SK-N-SH treated with all-trans-retinoic acid at 6 μM for 48 hours (cell line): ENCODE results near the gene MADD.

ENCODE experiments used
- ATAC-seq: fragments of 200-7000 bp; cut with Tn5 transposase; 3 replicates; pipeline ENCODE4 v1.9.1; 2020; ENCODE audit warnings: mild to moderate bottlenecking, moderate library complexity
- ARNTL ChIP-seq: fragments of 450-650 bp; formaldehyde crosslinking; IDR thresholded peaks from 2 replicates; pipeline ENCODE4 v1.5.0; 2020; ENCODE audit warnings: low read depth, mild to moderate bottlenecking, moderate library complexity, borderline replicate concordance
- BACH2 ChIP-seq: fragments of 250-450 bp; sonication (Bioruptor Pico); IDR thresholded peaks from 2 replicates; pipeline ENCODE4 v1.9.0; 2021; ENCODE audit warnings: mild to moderate bottlenecking, borderline replicate concordance
- CSDC2 ChIP-seq: fragments of 250-450 bp; sonication (Bioruptor Pico); IDR thresholded peaks from 2 replicates; pipeline ENCODE4 v1.5.0; 2020; ENCODE audit warnings: mild to moderate bottlenecking, moderate library complexity
- ESRRG ChIP-seq: fragments of 250-450 bp; sonication (Bioruptor Pico); IDR thresholded peaks from 2 replicates; pipeline ENCODE4 v1.6.1; 2021; ENCODE audit warnings: mild to moderate bottlenecking
- GLIS3 ChIP-seq: fragments of 250-450 bp; sonication (Bioruptor Pico); IDR thresholded peaks from 2 replicates; pipeline ENCODE4 v1.5.0; 2020; ENCODE audit warnings: mild to moderate bottlenecking, moderate library complexity
- ISL1 ChIP-seq: fragments of 250-450 bp; sonication (Bioruptor Pico); IDR thresholded peaks from 2 replicates; pipeline ENCODE4 v2.1.2; 2022; ENCODE audit warnings: mild to moderate bottlenecking, moderate library complexity
- OSR1 ChIP-seq: fragments of 250-450 bp; sonication (Bioruptor Pico); IDR thresholded peaks from 2 replicates; pipeline ENCODE4 v1.8.0; 2022; ENCODE audit warnings: moderate library complexity, mild to moderate bottlenecking, inconsistent platforms
- PATZ1 ChIP-seq: fragments of 250-450 bp; sonication (Bioruptor Pico); IDR thresholded peaks from 2 replicates; pipeline ENCODE4 v1.8.0; 2020; ENCODE audit warnings: mild to moderate bottlenecking, moderate library complexity, borderline replicate concordance
- PPARA ChIP-seq: fragments of 250-450 bp; sonication (Bioruptor Pico); IDR thresholded peaks from 2 replicates; pipeline ENCODE4 v1.5.0; 2020; ENCODE audit warnings: mild to moderate bottlenecking, borderline replicate concordance
- RARB ChIP-seq: fragments of 250-450 bp; sonication (Bioruptor Pico); IDR thresholded peaks from 2 replicates; pipeline ENCODE4 v1.8.0; 2021; ENCODE audit warnings: mild to moderate bottlenecking, moderate library complexity
- SNAI2 ChIP-seq: fragments of 250-450 bp; sonication (Bioruptor Pico); IDR thresholded peaks from 2 replicates; pipeline ENCODE4 v1.5.0; 2020; ENCODE audit warnings: mild to moderate bottlenecking, moderate library complexity
- TOX ChIP-seq: fragments of 250-450 bp; sonication (Bioruptor Pico); IDR thresholded peaks from 2 replicates; pipeline ENCODE4 v1.8.0; 2021; ENCODE audit warnings: mild to moderate bottlenecking, moderate library complexity, borderline replicate concordance
- TSHZ2 ChIP-seq: fragments of 250-450 bp; sonication (Bioruptor Pico); IDR thresholded peaks from 2 replicates; pipeline ENCODE4 v1.5.0; 2020; ENCODE audit warnings: mild to moderate bottlenecking, moderate library complexity
- ZFP3 ChIP-seq: fragments of 250-450 bp; sonication (Bioruptor Pico); IDR thresholded peaks from 2 replicates; pipeline ENCODE4 v1.5.0; 2020; ENCODE audit warnings: mild to moderate bottlenecking, moderate library complexity
- ZFP30 ChIP-seq: fragments of 450-650 bp; formaldehyde crosslinking; IDR thresholded peaks from 2 replicates; pipeline ENCODE4 v1.5.0; 2022; ENCODE audit warnings: mild to moderate bottlenecking, moderate library complexity
- ZNF565 ChIP-seq: fragments of 450-650 bp; formaldehyde crosslinking; conservative IDR thresholded peaks from 2 replicates; pipeline ENCODE4 v1.5.0; 2020; ENCODE audit warnings: low read depth, mild to moderate bottlenecking, moderate library complexity
- ZNF70 ChIP-seq: fragments of 450-650 bp; formaldehyde crosslinking; IDR thresholded peaks from 2 replicates; pipeline ENCODE4 v1.5.0; 2020; ENCODE audit warnings: mild to moderate bottlenecking, moderate library complexity
- TF ChIP-seq, protein P1 (sequence below): fragments of 250-450 bp; sonication (Bioruptor Pico); IDR thresholded peaks from 2 replicates; pipeline ENCODE4 v1.8.0; 2021; ENCODE audit warnings: low read depth, mild to moderate bottlenecking, moderate library complexity, borderline replicate concordance
- TF ChIP-seq, protein P2 (sequence below): fragments of 250-450 bp; sonication (Bioruptor Pico); IDR thresholded peaks from 2 replicates; pipeline ENCODE4 v1.5.1; 2021; ENCODE audit warnings: mild to moderate bottlenecking, moderate library complexity

The MADD gene

DNA sequence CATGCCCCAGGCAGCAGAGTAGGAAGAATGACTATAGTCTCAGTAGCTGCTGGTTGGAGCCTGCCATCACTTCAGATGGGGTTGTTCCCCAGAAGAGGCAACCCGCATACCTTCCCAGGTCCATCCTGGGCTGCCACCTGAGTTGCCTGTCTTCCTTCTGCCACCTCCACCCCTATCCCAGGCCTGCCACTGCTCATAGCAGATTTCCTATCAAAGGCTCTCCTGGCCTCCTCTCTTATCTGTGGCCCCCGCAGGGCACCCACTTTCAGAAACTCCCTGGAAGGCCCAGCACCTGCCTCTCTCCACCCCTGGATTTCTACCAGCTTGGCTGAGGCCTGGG, 12.8 kb upstream of the MADD start:
- no peak for ATAC-seq
- no peak for TF ChIP-seq ISL1 (CRISPR knock-in tag)
- TF ChIP-seq ZNF70 (CRISPR knock-in tag): no peak
- no peak for TF ChIP-seq TSHZ2 (CRISPR knock-in tag)
- no peak for TF ChIP-seq PATZ1 (CRISPR knock-in tag)
- TF ChIP-seq ZNF565 (CRISPR knock-in tag): no peak
- TF ChIP-seq PPARA (CRISPR knock-in tag): no peak
- TF ChIP-seq, protein P1, sequence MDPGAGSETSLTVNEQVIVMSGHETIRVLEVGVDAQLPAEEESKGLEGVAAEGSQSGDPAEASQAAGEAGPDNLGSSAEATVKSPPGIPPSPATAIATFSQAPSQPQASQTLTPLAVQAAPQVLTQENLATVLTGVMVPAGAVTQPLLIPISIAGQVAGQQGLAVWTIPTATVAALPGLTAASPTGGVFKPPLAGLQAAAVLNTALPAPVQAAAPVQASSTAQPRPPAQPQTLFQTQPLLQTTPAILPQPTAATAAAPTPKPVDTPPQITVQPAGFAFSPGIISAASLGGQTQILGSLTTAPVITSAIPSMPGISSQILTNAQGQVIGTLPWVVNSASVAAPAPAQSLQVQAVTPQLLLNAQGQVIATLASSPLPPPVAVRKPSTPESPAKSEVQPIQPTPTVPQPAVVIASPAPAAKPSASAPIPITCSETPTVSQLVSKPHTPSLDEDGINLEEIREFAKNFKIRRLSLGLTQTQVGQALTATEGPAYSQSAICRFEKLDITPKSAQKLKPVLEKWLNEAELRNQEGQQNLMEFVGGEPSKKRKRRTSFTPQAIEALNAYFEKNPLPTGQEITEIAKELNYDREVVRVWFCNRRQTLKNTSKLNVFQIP (CRISPR knock-in tag): no peak
- TF ChIP-seq OSR1: no peak
- TF ChIP-seq TOX (CRISPR knock-in tag): no peak
- TF ChIP-seq ARNTL: no peak
- no peak for TF ChIP-seq SNAI2 (CRISPR knock-in tag)
- no peak for TF ChIP-seq ZFP30 (CRISPR knock-in tag)
- no peak for TF ChIP-seq ZFP3 (CRISPR knock-in tag)
- TF ChIP-seq GLIS3: no peak
- no peak for TF ChIP-seq BACH2 (CRISPR knock-in tag)

- TF ChIP-seq SNAI2 (CRISPR knock-in tag) (no peak), OSR1 (no peak), PATZ1 (CRISPR knock-in tag) (no peak), GLIS3 (no peak), CSDC2 (CRISPR knock-in tag) (no peak), ISL1 (CRISPR knock-in tag) (no peak), ZNF70 (CRISPR knock-in tag) (no peak), RARB (CRISPR knock-in tag) (no peak), TSHZ2 (CRISPR knock-in tag) (no peak), ESRRG (CRISPR knock-in tag) (no peak), ARNTL (no peak)
- TF ChIP-seq, protein P2, sequence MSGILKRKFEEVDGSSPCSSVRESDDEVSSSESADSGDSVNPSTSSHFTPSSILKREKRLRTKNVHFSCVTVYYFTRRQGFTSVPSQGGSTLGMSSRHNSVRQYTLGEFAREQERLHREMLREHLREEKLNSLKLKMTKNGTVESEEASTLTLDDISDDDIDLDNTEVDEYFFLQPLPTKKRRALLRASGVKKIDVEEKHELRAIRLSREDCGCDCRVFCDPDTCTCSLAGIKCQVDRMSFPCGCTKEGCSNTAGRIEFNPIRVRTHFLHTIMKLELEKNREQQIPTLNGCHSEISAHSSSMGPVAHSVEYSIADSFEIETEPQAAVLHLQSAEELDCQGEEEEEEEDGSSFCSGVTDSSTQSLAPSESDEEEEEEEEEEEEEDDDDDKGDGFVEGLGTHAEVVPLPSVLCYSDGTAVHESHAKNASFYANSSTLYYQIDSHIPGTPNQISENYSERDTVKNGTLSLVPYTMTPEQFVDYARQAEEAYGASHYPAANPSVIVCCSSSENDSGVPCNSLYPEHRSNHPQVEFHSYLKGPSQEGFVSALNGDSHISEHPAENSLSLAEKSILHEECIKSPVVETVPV: no peak
- TF ChIP-seq, protein P1 (CRISPR knock-in tag): no peak
Measured at GRCh38 chr11:47257517-47258316, 12.2 kb upstream of the MADD start, which contains the start of gene NR1H3. NR1H3 (plus strand) TSS chr11:47257996; CDS start chr11:47259217, 1,221 bp downstream.

More at GRCh38 chr11:47257517-47258316, 12.2 kb upstream of the MADD start, which contains the start of gene NR1H3:
- peak; percentile 76 for ATAC-seq
